Spleen (tissue), 7 donors: ENCODE results near the gene TBC1D19.

Source experiments
- CTCF ChIP-seq, 11 experiments: fragments of 200-600 bp in 7 of 11; fragments of 450-650 bp in 4 of 11; sonication (generic) in 4 of 11; IDR thresholded peaks in 8 of 11; conservative IDR thresholded peaks in 3 of 11; 1 replicate in 7 of 11; 2 replicates in 4 of 11; pipeline versions ENCODE4 v1.4.0 to v1.8.0; 2016 to 2021; ENCODE audit warnings: antibody characterized with exemption in 11 of 11, inconsistent platforms in 4 of 11, mild to moderate bottlenecking in 1 of 11
- POLR2A ChIP-seq, 3 donors: fragments of 450-650 bp; IDR thresholded peaks; one replicate each; pipeline ENCODE4 v1.5.1; 2017; ENCODE audit warnings: antibody characterized with exemption in 3 of 3, mild to moderate bottlenecking in 1 of 3
- POLR2AphosphoS5 ChIP-seq, 3 donors: sonication (generic); formaldehyde crosslinking; IDR thresholded peaks; one replicate each; pipeline ENCODE4 v1.5.1; 2017; ENCODE audit warnings: antibody characterized with exemption in 3 of 3
- donor health status: DM: no; HTN: no; CAD: no; lungs with moderate emphysema.
- donor health status: DM: no; HTN: no; CAD: no.
- donor health status: DM: no; HTN: no; CAD: no.

DNA sequence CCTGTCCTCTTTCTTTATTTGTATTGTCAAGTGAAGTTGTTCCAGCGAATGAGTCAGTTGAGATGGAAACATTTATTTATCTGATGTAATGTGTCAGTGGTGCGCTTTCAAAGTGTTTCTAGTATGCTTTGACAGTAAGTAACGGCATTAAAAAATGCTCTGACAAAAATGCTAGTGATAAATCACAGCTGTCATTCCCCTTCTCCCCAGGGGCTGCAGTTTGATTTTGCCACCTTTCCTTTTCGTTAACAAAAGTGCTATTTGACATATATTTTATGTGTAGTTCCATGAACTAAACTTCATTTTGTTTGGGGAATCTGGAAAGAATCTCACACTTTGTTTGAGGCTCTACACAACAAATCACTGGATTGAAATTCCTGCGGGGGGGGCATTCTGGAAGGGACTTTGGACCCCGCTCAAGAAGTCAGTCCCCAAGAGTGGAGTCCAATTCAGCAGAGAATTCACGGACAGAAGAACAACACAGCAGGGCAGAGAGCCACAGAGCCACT lies 7.6 kb upstream of the TBC1D19 start:
- TF ChIP-seq POLR2AphosphoS5 (IDR thresholded peaks at IDR 0.05) (no peak), POLR2A (IDR thresholded peaks at IDR 0.05) (no peak), CTCF (IDR thresholded peaks at IDR 0.05 in 8 of 11, conservative IDR thresholded peaks at IDR 0.05 in 3 of 11) (no peak)
